AG04450 (cell line): ENCODE results near the gene ZNF17. TPM values are rescaled to one million over a fixed set of nuclear protein-coding genes. Genes with fewer than 3 reads are reported as not detected.
A peak's percentile ranks its signal among the peaks of the same experiment; 100 is the strongest.

ENCODE experiments used
- CTCF ChIA-PET: fragments of 300-600, 350-600 bp; formaldehyde crosslinking; extraction: SDS; loops from one replicate; lab custom pipeline; 2022; ENCODE audit warnings: antibody characterized with exemption, inconsistent platforms; lab: Charles Lee
- POLR2A ChIA-PET: fragments of 350-600 bp; formaldehyde crosslinking; extraction: SDS; loops from one replicate; lab custom pipeline; 2021; ENCODE audit warnings: antibody characterized with exemption, inconsistent platforms; lab: Yijun Ruan, JAX
- DNase-seq: peaks from one replicate; pipeline ENCODE4 v3.0.0-alpha.2; 2011; ENCODE audit warnings: low read depth, low spot score
- H3K27ac ChIP-seq: one replicate; pipeline ENCODE4 v1.5.1; 2012; ENCODE audit warnings: low read depth, low read length, control low read depth
- H3K27me3 ChIP-seq: one replicate; pipeline ENCODE4 v1.6.0; 2012; ENCODE audit warnings: low read length; ENCODE audit not compliant: control insufficient read depth, insufficient read depth
- H3K4me3 ChIP-seq: 2 replicates; pipeline ENCODE4 v1.5.1; 2011; ENCODE audit warnings: mild to moderate bottlenecking, low read depth, low read length, control low read depth
- H3K9me3 ChIP-seq: 2 replicates; pipeline ENCODE4 v1.5.1; 2012; ENCODE audit warnings: low read length; ENCODE audit not compliant: control insufficient read depth, insufficient read depth
- CTCF ChIP-seq: IDR thresholded peaks from 2 replicates; pipeline ENCODE4 v1.5.1; 2011; ENCODE audit warnings: low read depth, low read length, control low read depth, inconsistent platforms
- polyA plus RNA-seq: library from polyadenylated mRNA; depleted of rRNA; stranded (reverse); fragments of >200 nt; gene quantifications from 2 replicates; pipeline ENCODE4 v1.2.3, GENCODE V29; 2011

Gene ZNF17
- polyA plus RNA-seq, 1 experiment, result 6.4 TPM

GRCh38 chr19:57395710-57396109 is 15.3 kb upstream of the ZNF17 start:
- no peak overlapping the region for H3K4me3 ChIP-seq
- ChIA-PET POLR2A (no interaction called here), CTCF (no interaction called here)
- TF ChIP-seq CTCF, result no peak
- DNase-seq, result no peak
- peaks cover 20% of the 10 kb centered on the region for H3K9me3 ChIP-seq
- H3K27me3 ChIP-seq, result no peaks in the 10 kb centered on the region
- no peak overlapping the region for H3K27ac ChIP-seq

GRCh38 chr19:57398868-57399267 is 12.1 kb upstream of the ZNF17 start:
- H3K27me3 ChIP-seq, result no peaks in the 10 kb centered on the region
- DNase-seq, result no peak
- ChIA-PET POLR2A (no interaction called here), CTCF (no interaction called here)
- H3K4me3 ChIP-seq, result no peak overlapping the region
- H3K27ac ChIP-seq, result no peak overlapping the region
- peaks cover 29% of the 10 kb centered on the region for H3K9me3 ChIP-seq
- TF ChIP-seq CTCF, result no peak

- DNase-seq, result no peak
- H3K4me3 ChIP-seq, result no peak overlapping the region
- no peaks in the 10 kb centered on the region for H3K27me3 ChIP-seq
- H3K27ac ChIP-seq, result no peak overlapping the region
- peaks cover 13% of the 10 kb centered on the region for H3K9me3 ChIP-seq
- CTCF ChIA-PET, result no interaction called here
- POLR2A ChIA-PET, result interaction anchor here (0.7 kb wide), 1 partner anchor 293 kb away, joined by 4 read pairs; no protein-coding TSS in a partner anchor
- TF ChIP-seq CTCF, result no peak
Measured at GRCh38 chr19:57403737-57404563, 7.0 kb upstream of the ZNF17 start.

GRCh38 chr19:57406516-57407123 is 4.3 kb upstream of the ZNF17 start:
- H3K9me3 ChIP-seq, result peaks cover 14% of the 10 kb centered on the region
- no peak overlapping the region for H3K4me3 ChIP-seq
- no peaks in the 10 kb centered on the region for H3K27me3 ChIP-seq
- DNase-seq, result peak; percentile 15
- POLR2A ChIA-PET, result no interaction called here
- TF ChIP-seq CTCF, result peak; percentile 86
- no peak overlapping the region for H3K27ac ChIP-seq
- CTCF ChIA-PET, result interaction anchor here (0.8 to 2.0 kb wide), 10 partner anchors 13 to 749 kb away, joined by 3 to 10 read pairs (median 4); partner anchors contain the start of genes ZNF134 and ZNF548

GRCh38 chr19:57419439-57419838 is 8.5 kb downstream of the ZNF17 start:
- no peaks in the 10 kb centered on the region for H3K27me3 ChIP-seq
- H3K4me3 ChIP-seq, result no peak overlapping the region
- no peak overlapping the region for H3K27ac ChIP-seq
- ChIA-PET CTCF (no interaction called here), POLR2A (no interaction called here)
- peaks cover 21% of the 10 kb centered on the region for H3K9me3 ChIP-seq
- DNase-seq, result no peak
- TF ChIP-seq CTCF, result no peak
